Measurements from ENCODE around the gene CFD.

The CFD gene

GRCh38 chr19:861756-862580, 2.5 kb downstream of the CFD start:
- no peak overlapping the region for H3K9ac ChIP-seq (ENCODE audit: low read length)
- no peaks in the 10 kb centered on the region for H3K9me3 ChIP-seq (ENCODE audit: control insufficient read depth, low read length)
- peaks cover 14% of the 10 kb centered on the region for H3K27me3 ChIP-seq (ENCODE audit: control insufficient read depth, insufficient read depth, low read length)
- no peaks in the 10 kb centered on the region for H3K36me3 ChIP-seq (ENCODE audit: control insufficient read depth, insufficient read depth, low read length)
- peaks cover 22% of the 10 kb centered on the region for H3K4me1 ChIP-seq (ENCODE audit: control insufficient read depth, insufficient read depth, low read length)
- no peak overlapping the region for H3K4me3 ChIP-seq (ENCODE audit: low read length)

GRCh38 chr19:862581-863314, 3.3 kb downstream of the CFD start:
- no peak overlapping the region for H3K4me3 ChIP-seq (ENCODE audit: low read length)
- peaks cover 22% of the 10 kb centered on the region for H3K4me1 ChIP-seq (ENCODE audit: control insufficient read depth, insufficient read depth, low read length)
- H3K27me3 ChIP-seq (ENCODE audit: control insufficient read depth, insufficient read depth, low read length), result peaks cover 14% of the 10 kb centered on the region
- no peak overlapping the region for H3K9ac ChIP-seq (ENCODE audit: low read length)
- no peaks in the 10 kb centered on the region for H3K36me3 ChIP-seq (ENCODE audit: control insufficient read depth, insufficient read depth, low read length)
- no peaks in the 10 kb centered on the region for H3K9me3 ChIP-seq (ENCODE audit: control insufficient read depth, low read length)

GRCh38 chr19:863315-863620, 3.8 kb downstream of the CFD start:
- Histone ChIP-seq H3K36me3 (ENCODE audit: control insufficient read depth, insufficient read depth, low read length) (no peaks in the 10 kb centered on the region), H3K4me1 (ENCODE audit: control insufficient read depth, insufficient read depth, low read length) (peaks cover 22% of the 10 kb centered on the region), H3K27me3 (ENCODE audit: control insufficient read depth, insufficient read depth, low read length) (peaks cover 14% of the 10 kb centered on the region), H3K4me3 (ENCODE audit: low read length) (no peak overlapping the region), H3K9me3 (ENCODE audit: control insufficient read depth, low read length) (no peaks in the 10 kb centered on the region), H3K9ac (ENCODE audit: low read length) (no peak overlapping the region)

- H3K4me1 ChIP-seq (ENCODE audit: control insufficient read depth, insufficient read depth, low read length), result peaks cover 25% of the 10 kb centered on the region
- no peaks in the 10 kb centered on the region for H3K9me3 ChIP-seq (ENCODE audit: control insufficient read depth, low read length)
- no peak overlapping the region for H3K9ac ChIP-seq (ENCODE audit: low read length)
- H3K36me3 ChIP-seq (ENCODE audit: control insufficient read depth, insufficient read depth, low read length), result no peaks in the 10 kb centered on the region
- H3K27me3 ChIP-seq (ENCODE audit: control insufficient read depth, insufficient read depth, low read length), result no peaks in the 10 kb centered on the region
- no peak overlapping the region for H3K4me3 ChIP-seq (ENCODE audit: low read length)
Measured at GRCh38 chr19:866769-867300, 7.4 kb downstream of the CFD start.

GRCh38 chr19:867301-867793, 7.9 kb downstream of the CFD start:
- H3K4me1 ChIP-seq (ENCODE audit: control insufficient read depth, insufficient read depth, low read length), result peaks cover 30% of the 10 kb centered on the region
- no peak overlapping the region for H3K4me3 ChIP-seq (ENCODE audit: low read length)
- no peaks in the 10 kb centered on the region for H3K9me3 ChIP-seq (ENCODE audit: control insufficient read depth, low read length)
- no peaks in the 10 kb centered on the region for H3K27me3 ChIP-seq (ENCODE audit: control insufficient read depth, insufficient read depth, low read length)
- H3K9ac ChIP-seq (ENCODE audit: low read length), result no peak overlapping the region
- no peaks in the 10 kb centered on the region for H3K36me3 ChIP-seq (ENCODE audit: control insufficient read depth, insufficient read depth, low read length)

- H3K4me1 ChIP-seq (ENCODE audit: control insufficient read depth, insufficient read depth, low read length), result peaks cover 27% of the 10 kb centered on the region
- no peaks in the 10 kb centered on the region for H3K9me3 ChIP-seq (ENCODE audit: control insufficient read depth, low read length)
- H3K4me3 ChIP-seq (ENCODE audit: low read length), result no peak overlapping the region
- no peaks in the 10 kb centered on the region for H3K27me3 ChIP-seq (ENCODE audit: control insufficient read depth, insufficient read depth, low read length)
- no peaks in the 10 kb centered on the region for H3K36me3 ChIP-seq (ENCODE audit: control insufficient read depth, insufficient read depth, low read length)
- H3K9ac ChIP-seq (ENCODE audit: low read length), result no peak overlapping the region
Measured at GRCh38 chr19:867855-868457, 8.5 kb downstream of the CFD start.

- Histone ChIP-seq H3K4me1 (ENCODE audit: control insufficient read depth, insufficient read depth, low read length) (peaks cover 20% of the 10 kb centered on the region), H3K4me3 (ENCODE audit: low read length) (no peak overlapping the region), H3K36me3 (ENCODE audit: control insufficient read depth, insufficient read depth, low read length) (no peaks in the 10 kb centered on the region), H3K9me3 (ENCODE audit: control insufficient read depth, low read length) (no peaks in the 10 kb centered on the region), H3K27me3 (ENCODE audit: control insufficient read depth, insufficient read depth, low read length) (no peaks in the 10 kb centered on the region), H3K9ac (ENCODE audit: low read length) (no peak overlapping the region)
Measured at GRCh38 chr19:868458-869244, 9.2 kb downstream of the CFD start.

GRCh38 chr19:869245-870177, 10.0 kb downstream of the CFD start:
- peaks cover 18% of the 10 kb centered on the region for H3K4me1 ChIP-seq (ENCODE audit: control insufficient read depth, insufficient read depth, low read length)
- no peaks in the 10 kb centered on the region for H3K27me3 ChIP-seq (ENCODE audit: control insufficient read depth, insufficient read depth, low read length)
- H3K9ac ChIP-seq (ENCODE audit: low read length), result no peak overlapping the region
- no peaks in the 10 kb centered on the region for H3K9me3 ChIP-seq (ENCODE audit: control insufficient read depth, low read length)
- H3K4me3 ChIP-seq (ENCODE audit: low read length), result no peak overlapping the region
- no peaks in the 10 kb centered on the region for H3K36me3 ChIP-seq (ENCODE audit: control insufficient read depth, insufficient read depth, low read length)

GRCh38 chr19:870314-870713, 10.8 kb downstream of the CFD start:
- no peaks in the 10 kb centered on the region for H3K36me3 ChIP-seq (ENCODE audit: control insufficient read depth, insufficient read depth, low read length)

GRCh38 chr19:870963-871401, 11.5 kb downstream of the CFD start:
- Histone ChIP-seq H3K36me3 (ENCODE audit: control insufficient read depth, insufficient read depth, low read length) (no peaks in the 10 kb centered on the region), H3K27me3 (ENCODE audit: control insufficient read depth, insufficient read depth, low read length) (no peaks in the 10 kb centered on the region), H3K9ac (ENCODE audit: low read length) (no peak overlapping the region), H3K4me3 (ENCODE audit: low read length) (no peak overlapping the region), H3K9me3 (ENCODE audit: control insufficient read depth, low read length) (no peaks in the 10 kb centered on the region), H3K4me1 (ENCODE audit: control insufficient read depth, insufficient read depth, low read length) (peaks cover 18% of the 10 kb centered on the region)

More at GRCh38 chr19:870314-870713, 10.8 kb downstream of the CFD start:
- Histone ChIP-seq H3K27me3 (ENCODE audit: control insufficient read depth, insufficient read depth, low read length) (no peaks in the 10 kb centered on the region), H3K9me3 (ENCODE audit: control insufficient read depth, low read length) (no peaks in the 10 kb centered on the region), H3K4me1 (ENCODE audit: control insufficient read depth, insufficient read depth, low read length) (peaks cover 18% of the 10 kb centered on the region), H3K9ac (ENCODE audit: low read length) (no peak overlapping the region), H3K4me3 (ENCODE audit: low read length) (no peak overlapping the region)

Measured in mucosa of stomach (tissue), 1 donor.